Upper lobe of right lung (tissue), 1 donor: ENCODE measurements around the gene RMI2. TPM values are rescaled to one million over a fixed set of nuclear protein-coding genes. Genes with fewer than 3 reads are reported as not detected.

Source experiments
- ATAC-seq: fragments of 200-7000 bp; cut with Tn5 transposase; one replicate; pipeline ENCODE4 v1.9.1; 2020; ENCODE audit warnings: mild to moderate bottlenecking, moderate library complexity
- DNase-seq: peaks from one replicate; pipeline ENCODE4 v3.0.0-alpha.2; 2020
- H3K27ac ChIP-seq: fragments of 200-600 bp; one replicate; pipeline ENCODE4 v1.8.0; 2022
- H3K27me3 ChIP-seq: fragments of 200-600 bp; one replicate; pipeline ENCODE4 v1.8.0; 2022; ENCODE audit warnings: mild to moderate bottlenecking
- H3K36me3 ChIP-seq: fragments of 200-600 bp; one replicate; pipeline ENCODE4 v1.8.0; 2022
- H3K4me1 ChIP-seq: fragments of 200-600 bp; one replicate; pipeline ENCODE4 v1.8.0; 2022
- H3K4me3 ChIP-seq: fragments of 200-600 bp; one replicate; pipeline ENCODE4 v1.8.0; 2022; ENCODE audit warnings: mild to moderate bottlenecking
- H3K9me3 ChIP-seq: fragments of 200-600 bp; one replicate; pipeline ENCODE4 v1.8.0; 2022
- intact Hi-C: fragments of 100-400 bp; cut with DNase I; formaldehyde crosslinking; loops from one replicate; pipeline ENCODE4 v1.11.0; 2022
- total RNA-seq: library from RNA; stranded (reverse); fragmentation: NEBNext Ultra II Directional; extraction: Animal tissue kit (Norgen Biotek cat#: 25700); gene quantifications from one replicate; pipeline ENCODE4 v1.2.1, GENCODE V29; 2021
- TF ChIP-seq, protein P1 (sequence below): fragments of 200-600 bp; IDR thresholded peaks from one replicate; pipeline ENCODE4 v1.8.0; 2022; ENCODE audit warnings: antibody characterized with exemption
- donor health status: DM: no; HTN: yes; CAD: no; lungs with severe emphysema.

Gene RMI2
- total RNA-seq, 1 donor from 2014 or later, result 1.2 TPM

GRCh38 chr16:11308493-11309283 lies 36.6 kb upstream of the RMI2 start:
- Histone ChIP-seq H3K27ac (peak overlapping the region; percentile 82), H3K9me3 (no peaks in the 10 kb centered on the region), H3K4me1 (peaks cover 30% of the 10 kb centered on the region), H3K36me3 (no peaks in the 10 kb centered on the region), H3K27me3 (no peaks in the 10 kb centered on the region), H3K4me3 (no peak overlapping the region)
- DNase-seq (no peak), ATAC-seq (no peak)
- TF ChIP-seq, protein P1, sequence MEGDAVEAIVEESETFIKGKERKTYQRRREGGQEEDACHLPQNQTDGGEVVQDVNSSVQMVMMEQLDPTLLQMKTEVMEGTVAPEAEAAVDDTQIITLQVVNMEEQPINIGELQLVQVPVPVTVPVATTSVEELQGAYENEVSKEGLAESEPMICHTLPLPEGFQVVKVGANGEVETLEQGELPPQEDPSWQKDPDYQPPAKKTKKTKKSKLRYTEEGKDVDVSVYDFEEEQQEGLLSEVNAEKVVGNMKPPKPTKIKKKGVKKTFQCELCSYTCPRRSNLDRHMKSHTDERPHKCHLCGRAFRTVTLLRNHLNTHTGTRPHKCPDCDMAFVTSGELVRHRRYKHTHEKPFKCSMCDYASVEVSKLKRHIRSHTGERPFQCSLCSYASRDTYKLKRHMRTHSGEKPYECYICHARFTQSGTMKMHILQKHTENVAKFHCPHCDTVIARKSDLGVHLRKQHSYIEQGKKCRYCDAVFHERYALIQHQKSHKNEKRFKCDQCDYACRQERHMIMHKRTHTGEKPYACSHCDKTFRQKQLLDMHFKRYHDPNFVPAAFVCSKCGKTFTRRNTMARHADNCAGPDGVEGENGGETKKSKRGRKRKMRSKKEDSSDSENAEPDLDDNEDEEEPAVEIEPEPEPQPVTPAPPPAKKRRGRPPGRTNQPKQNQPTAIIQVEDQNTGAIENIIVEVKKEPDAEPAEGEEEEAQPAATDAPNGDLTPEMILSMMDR, result no peak
- intact Hi-C loops, result no loop called here

DNA sequence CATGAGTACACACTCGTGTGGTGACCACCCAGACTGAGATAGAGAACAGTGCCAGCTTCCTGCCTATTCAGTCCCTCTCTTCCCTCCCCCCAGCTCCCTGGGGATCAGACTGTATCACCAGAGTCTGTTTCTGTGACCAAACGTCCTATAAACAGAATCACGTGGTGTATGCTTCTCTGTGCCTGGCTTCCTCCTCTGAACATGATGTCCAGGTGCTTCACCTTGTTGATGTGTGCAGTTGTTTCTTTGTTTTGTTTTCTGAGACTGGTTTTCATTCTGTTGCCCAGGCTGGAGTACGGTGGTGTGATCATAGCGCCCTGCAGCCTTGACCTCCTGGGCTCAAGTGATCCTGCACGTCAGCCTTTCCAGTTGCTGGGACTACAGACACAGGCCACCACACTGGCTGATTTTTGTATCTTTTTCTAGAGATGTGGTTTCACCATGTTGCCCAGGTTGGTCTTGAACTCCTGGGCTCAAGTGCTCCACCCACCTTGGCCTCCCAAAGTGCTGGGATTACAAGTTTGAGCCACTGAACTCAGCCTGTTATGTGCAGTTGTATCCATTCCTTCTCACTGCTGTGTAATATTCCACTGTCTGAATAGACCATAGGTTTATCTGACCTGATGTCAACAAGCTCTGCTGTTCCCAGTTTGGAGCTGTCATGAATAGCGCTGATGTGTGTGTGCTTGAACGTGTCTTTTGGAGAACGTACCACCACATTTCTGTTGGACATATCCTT lies 35.2 kb upstream of the RMI2 start:
- intact Hi-C loops, result no loop called here
- Histone ChIP-seq H3K9me3 (no peaks in the 10 kb centered on the region), H3K4me3 (no peak overlapping the region), H3K36me3 (no peaks in the 10 kb centered on the region), H3K27me3 (no peaks in the 10 kb centered on the region), H3K27ac (no peak overlapping the region), H3K4me1 (peaks cover 30% of the 10 kb centered on the region)
- no peak for ATAC-seq
- TF ChIP-seq, protein P1, result no peak
- DNase-seq, result no peak

DNA sequence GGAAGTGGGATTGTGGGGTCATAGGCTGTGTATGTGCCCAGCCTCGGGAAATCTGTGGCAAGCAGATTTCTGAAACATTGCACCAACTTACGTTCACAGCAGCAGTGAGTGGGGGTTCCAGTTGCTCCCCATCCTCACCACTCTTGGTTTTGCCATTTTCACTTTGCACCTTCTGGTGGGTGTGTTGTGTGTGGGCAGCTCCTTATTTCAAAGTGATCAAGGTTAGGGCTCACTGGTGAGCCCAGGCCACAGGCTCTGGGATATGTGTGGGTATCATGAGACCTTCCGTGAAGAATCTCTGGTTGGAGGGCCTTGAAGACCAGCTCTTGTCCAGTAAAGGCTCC lies 34.7 kb upstream of the RMI2 start:
- H3K4me1 ChIP-seq, result peaks cover 30% of the 10 kb centered on the region
- H3K27me3 ChIP-seq, result no peaks in the 10 kb centered on the region
- no peak overlapping the region for H3K27ac ChIP-seq
- H3K36me3 ChIP-seq, result no peaks in the 10 kb centered on the region
- DNase-seq (no peak), ATAC-seq (no peak)
- intact Hi-C loops, result no loop called here
- H3K9me3 ChIP-seq, result no peaks in the 10 kb centered on the region
- TF ChIP-seq, protein P1, result no peak
- H3K4me3 ChIP-seq, result no peak overlapping the region

- no peak for ATAC-seq
- H3K27ac ChIP-seq, result no peak overlapping the region
These were observed 34.2 kb upstream of the RMI2 start for GRCh38 chr16:11310997-11311561.

DNA sequence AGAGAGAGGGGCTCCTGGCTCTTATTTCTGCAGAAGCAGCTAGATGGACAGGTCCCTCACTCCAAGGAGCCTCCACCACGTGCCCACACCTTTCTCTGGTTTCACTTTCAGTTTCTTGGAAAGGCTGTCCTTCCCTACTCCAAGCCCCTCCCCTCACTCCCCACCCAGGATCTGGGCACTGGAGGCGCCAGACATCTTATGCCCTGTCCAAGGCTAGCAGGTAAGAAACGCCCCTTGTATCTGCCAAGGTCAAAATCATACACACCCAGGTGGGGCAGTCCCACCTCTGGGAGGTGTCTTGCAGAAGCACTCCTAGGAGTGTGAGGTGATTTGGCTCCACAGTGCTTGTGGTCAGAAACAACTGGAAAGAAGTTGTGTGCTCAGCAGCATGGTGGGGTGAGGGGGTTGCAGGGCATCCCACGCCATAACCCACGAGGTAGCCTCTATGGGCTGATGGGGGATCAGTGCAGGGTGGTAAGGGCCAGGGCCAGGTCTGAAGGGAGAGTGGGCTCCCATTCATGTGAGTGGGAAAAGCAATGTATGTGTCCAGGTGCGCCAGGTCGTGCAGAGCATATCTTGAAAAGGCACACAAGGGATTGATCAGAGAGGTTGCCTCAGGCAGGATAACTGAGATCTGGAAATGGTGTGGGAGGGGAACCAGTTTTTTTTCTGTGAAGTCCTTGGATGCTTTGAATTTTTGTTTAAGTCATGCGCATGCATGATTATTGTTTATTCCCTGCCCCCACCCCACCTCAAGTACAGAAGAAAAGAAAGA lies 32.4 kb upstream of the RMI2 start:
- no peak overlapping the region for H3K27ac ChIP-seq
- H3K4me1 ChIP-seq, result peaks cover 26% of the 10 kb centered on the region
- intact Hi-C loops, result no loop called here
- H3K27me3 ChIP-seq, result no peaks in the 10 kb centered on the region
- ATAC-seq (peak; percentile 68), DNase-seq (no peak)
- H3K4me3 ChIP-seq, result no peak overlapping the region
- H3K9me3 ChIP-seq, result no peaks in the 10 kb centered on the region
- H3K36me3 ChIP-seq, result no peaks in the 10 kb centered on the region
- TF ChIP-seq, protein P1, result no peak

More at GRCh38 chr16:11310997-11311561, 34.2 kb upstream of the RMI2 start:
- no peak for DNase-seq
- Histone ChIP-seq H3K4me1 (peaks cover 30% of the 10 kb centered on the region), H3K4me3 (no peak overlapping the region), H3K9me3 (no peaks in the 10 kb centered on the region), H3K27me3 (no peaks in the 10 kb centered on the region), H3K36me3 (no peaks in the 10 kb centered on the region)
- intact Hi-C loops, result no loop called here
- TF ChIP-seq, protein P1, result no peak
